NCI-H2029 (cell line): ENCODE data around the gene FBXL7.

Experiments
- DNase-seq: peaks from one replicate; lab custom pipeline; 2025; lab: John Stamatoyannopoulos, UW

The FBXL7 gene

DNA sequence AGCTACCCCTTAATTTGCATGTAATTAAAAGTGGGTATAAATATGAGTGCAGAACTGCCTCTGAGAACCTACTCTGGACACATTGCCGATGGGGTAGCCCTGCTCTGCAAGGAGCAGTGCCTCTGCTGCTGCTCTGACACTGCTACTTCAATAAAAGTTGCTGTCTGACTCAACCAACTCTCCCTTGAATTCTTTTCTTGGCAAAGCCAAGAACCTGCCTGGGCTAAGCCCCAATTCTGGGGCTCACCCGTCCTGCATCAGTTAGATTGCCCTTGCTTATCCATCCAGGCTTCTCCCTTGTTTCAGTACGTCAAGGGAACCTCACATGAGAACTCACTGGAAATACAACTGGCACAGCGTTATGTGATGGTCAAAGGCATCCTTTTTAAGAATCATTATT is 44.1 kb downstream of the FBXL7 start:
- DNase-seq, result no peak

DNA sequence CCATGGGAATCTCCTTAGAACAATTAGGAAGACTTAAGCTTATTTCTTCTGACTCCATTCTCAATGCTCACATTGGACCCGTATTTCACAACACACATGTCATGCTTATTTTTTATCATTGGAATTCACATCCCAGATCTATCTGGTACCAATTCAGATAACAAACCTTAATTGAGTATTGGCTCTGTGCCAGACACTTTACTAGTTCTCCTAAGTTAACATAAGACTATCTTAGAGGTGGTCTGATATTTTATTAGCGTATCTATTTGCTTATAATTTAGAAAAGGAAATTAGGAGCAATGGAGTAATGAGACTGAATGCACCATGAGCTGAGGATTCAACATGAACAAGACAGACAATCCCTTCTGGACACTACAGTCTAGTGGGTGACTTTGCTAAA is 45.1 kb downstream of the FBXL7 start:
- DNase-seq, result no peak

DNA sequence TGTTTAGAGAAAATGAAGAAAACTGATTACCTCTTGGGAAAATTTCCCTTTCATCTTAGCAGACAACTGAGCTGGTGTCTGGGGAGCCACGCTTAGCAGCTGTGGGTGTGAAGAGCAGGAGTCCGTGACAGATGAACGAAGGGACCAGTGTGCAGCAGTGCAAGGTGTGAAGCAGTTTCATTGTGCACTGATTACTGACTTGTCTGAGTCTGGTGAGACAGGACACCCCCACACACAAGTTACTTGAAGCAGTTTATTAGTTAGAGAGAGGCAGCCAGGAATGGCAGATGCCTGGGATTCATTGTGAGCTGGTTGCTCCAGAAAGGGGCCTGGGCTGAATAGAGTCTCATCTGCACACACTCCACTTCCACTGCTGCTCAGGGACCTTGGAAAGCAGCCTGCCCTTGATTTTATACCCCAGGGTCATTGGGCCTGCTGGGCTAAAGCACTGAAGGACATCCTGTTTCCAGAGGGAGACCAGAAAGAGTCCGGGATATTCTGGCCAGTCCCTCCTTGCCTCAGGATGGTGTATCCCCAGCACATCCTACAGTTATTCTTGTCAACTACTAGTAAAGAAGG is 47.4 kb downstream of the FBXL7 start:
- no peak for DNase-seq

DNA sequence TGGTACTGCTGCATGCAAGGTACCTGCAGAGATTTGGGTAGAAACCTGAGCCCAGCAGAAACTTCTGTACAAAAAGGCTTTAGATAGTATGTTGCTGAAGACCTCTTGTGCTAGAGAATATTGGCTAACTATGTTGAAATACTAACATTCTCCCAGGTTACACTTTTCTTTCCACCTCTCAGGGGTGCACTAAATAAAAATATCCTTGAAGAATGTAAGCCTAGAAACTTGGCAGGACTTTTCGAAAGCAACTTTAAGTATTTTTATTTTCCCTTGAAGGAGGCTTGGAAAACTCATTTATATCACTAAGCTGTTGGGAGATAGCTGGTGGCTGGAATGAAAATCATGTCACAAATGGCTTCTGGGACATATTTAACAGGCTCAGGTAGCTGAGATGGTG is 50.0 kb downstream of the FBXL7 start:
- DNase-seq, result no peak

DNA sequence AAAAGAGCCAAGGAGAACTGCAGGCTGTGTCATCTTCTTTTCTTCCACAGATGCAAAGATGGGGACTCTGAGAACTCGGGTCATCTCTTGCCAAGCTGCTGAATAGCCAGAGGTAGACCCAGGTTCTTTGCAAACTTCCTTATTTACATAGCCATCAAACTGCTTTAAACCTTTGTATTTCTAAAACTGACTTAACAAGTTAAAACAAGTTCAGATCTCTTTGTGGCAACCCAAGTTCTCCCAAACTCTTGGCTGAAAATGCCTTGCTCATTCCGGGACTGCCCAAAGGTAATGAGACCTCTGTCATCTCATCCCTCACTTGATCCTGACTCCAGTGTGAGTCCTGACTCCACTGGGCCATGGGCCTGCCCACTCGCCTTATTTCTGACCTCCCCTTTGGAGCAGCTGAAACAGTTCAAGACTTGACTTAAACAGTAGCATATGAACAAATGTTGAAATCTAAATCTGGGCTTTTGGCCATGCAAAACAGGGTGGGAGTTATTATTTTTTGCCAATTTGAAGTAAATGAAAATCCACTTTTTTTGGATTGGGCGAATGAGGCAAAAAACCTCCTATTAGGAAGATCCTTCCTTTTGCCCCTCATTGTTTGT is 50.6 kb downstream of the FBXL7 start:
- no peak for DNase-seq

DNA sequence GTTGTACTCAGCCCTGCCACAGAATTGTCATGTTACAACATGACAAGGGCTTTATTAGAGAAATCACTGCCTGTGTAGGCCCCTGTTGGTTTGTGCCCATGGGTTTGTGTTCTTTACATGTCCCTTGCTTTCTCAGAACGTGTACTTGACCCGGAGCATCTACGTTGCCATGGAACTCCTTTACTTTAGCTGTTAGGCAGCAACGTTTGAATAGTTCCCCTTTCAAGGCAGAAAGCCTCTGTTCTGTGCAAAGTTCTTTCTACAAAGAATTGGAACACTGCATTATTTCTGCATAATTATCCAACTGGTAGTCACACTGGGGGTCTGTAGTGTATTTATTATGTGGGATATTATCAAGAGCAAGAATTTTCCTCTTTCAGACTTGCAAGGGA is 51.1 kb downstream of the FBXL7 start:
- no peak for DNase-seq

DNA sequence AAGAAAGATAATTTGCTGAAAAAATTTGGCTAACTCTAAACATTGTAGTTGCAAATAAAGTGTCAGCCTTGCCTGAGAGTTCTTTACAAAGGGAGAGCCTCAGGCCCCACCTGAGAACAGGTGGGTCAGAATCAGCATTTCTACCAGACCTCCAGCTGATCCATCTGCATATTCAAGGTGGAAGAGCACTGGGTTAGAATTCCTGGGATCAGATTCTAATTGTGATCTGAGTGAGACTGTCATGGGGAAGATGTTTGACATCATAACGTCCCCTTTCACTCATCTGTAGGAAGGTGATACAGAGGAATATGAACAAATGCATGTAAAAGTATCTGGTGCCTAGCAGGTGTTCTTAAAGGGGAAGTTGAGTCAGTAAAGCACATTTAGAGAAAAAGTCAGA is 54.6 kb downstream of the FBXL7 start:
- DNase-seq, result no peak

DNA sequence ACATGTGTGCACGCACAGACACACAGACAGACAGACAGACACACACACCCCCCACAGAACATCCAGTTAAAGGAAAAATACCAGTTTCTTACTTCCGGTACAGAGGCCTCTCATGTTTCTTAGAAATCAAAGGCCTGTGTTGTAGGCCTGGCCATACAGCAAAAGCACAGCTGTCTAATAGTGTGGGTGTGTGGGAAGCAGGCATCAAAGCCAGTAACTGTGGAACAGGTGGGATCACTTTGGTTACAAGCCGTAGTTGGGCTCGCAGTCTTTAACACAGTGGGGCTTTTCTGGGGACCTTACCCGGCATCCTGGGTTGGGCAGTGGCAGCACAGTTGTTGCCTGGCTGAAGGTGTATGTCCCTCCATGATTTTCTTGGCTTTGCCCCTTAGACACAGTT is 55.2 kb downstream of the FBXL7 start:
- no peak for DNase-seq

DNA sequence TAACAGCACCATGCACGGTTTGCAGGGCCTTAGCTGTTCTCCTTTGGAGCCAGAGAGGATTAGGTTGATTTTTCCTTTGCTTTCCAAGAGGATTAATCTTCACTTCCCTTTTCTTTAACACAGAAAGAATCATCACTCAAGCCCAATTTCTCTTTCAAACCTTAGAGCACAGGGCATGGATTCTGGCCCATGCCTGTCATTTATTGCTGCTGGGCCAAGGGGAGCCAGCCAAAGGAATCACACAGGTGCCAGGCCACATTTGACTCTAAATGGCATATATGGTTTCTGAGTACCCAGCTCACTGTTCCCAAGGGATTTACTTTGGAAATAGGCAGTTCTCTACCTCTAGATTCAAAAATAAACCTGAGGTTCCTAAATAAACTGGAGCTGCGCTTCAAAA is 58.3 kb downstream of the FBXL7 start:
- no peak for DNase-seq

DNA sequence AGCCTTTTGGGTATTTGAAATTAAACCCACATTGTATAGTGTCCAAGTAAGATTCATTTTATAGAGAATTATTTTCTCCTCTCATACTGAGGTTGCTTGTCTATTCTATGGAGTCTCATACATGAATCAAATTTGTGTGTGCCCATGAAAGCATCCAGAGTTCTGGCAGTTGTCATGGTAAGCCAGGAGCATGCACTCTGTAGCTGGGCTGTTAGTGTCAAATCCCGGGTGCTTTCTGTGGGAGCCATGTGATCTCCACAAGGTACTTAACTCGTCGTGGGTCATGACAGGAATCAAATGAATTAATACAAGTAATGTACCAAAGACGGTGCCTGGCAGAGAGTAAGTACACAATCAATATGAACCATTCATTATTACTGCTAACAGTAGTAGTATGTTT is 58.7 kb downstream of the FBXL7 start:
- no peak for DNase-seq

DNA sequence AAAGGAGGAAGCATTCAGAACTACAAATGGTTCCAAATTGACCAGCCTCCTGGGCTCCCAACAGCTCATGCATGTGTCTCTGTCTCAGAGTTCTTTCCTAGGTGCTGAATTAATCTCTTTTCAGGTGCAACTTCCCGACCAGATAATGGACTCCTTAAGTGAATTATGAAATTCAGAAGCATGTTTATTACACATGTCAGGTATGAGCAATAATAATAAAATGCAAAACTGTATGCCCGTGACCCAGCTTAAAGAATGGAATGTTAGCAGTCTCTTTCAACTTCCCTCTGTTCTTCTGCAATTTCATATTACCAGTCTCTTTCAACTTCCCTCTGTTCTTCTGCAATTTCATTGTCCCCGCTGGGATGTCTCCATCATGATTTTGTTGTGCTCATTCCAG is 60.4 kb downstream of the FBXL7 start:
- no peak for DNase-seq

DNA sequence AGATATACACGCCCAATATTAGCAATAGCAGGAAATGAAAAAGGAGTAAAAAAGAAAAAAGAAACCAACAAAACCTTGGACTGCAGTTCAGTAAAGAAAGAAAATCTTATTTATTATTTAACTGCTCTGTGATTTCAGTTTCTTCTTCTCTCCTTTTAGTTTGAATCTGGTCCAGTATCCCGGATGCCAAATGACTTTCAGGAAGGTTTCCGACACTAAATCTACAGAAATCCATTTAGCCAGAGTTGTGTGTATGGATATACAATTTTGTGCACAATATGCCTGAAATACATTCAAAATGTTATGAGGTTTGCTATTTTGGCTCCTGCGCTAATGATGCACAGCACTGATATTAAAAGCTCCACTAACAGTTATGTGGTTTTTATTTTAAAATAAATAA is 64.5 kb downstream of the FBXL7 start:
- DNase-seq, result no peak

DNA sequence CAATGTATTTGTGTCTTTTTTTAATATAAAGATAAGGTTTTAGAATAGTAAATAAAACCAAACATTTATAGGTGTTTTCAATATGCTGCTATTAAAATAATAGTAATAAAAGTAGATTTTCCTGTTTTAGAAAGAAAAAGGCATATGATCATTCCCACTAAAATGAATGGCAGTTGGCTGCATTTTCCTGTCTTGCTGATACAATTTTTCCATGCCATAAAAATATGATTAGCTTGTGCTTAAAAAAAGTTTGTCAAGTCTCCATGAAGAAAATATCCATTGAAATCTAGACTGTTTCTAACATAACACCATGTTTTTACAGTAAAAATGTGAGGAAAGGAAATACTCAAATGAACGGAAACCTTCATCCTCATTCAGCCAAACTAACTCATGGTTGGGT is 65.0 kb downstream of the FBXL7 start:
- DNase-seq, result no peak

DNA sequence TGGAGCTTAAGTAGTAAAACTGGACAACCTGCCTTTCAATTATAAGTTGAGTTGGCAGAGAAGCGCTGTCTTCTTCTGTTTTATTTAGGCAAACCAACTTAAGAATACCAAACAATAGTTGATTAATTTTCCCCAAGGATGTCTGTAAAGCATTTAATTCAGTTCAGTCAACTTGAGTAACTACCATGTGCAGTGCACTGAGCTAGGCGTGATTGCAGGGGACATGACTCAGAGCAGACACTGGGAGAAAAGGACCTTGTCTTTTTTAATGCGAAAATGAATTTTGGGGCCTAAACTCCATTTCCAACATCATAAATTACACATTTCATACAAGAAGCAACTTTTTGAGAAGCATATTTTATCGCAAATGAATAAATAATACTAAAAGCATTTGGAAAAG is 66.3 kb downstream of the FBXL7 start:
- no peak for DNase-seq

DNA sequence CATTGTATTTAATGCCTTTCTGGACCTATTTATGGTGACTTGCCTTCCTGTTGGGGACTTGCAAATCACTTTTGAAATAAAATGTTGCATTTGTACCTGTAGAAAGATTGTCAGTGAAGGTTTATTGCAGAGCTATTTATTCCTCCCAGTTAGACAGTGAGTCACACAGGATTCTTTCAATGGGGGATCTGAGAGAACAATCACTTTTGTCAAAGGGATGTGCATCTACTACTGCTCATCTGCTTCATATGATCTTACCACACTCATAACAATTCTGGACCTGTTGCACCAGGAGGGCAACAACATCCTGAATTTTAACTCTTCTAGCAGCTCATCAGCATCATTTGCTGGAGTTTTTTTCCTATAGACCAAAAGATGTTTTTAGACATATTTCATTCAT is 66.8 kb downstream of the FBXL7 start:
- DNase-seq, result no peak

DNA sequence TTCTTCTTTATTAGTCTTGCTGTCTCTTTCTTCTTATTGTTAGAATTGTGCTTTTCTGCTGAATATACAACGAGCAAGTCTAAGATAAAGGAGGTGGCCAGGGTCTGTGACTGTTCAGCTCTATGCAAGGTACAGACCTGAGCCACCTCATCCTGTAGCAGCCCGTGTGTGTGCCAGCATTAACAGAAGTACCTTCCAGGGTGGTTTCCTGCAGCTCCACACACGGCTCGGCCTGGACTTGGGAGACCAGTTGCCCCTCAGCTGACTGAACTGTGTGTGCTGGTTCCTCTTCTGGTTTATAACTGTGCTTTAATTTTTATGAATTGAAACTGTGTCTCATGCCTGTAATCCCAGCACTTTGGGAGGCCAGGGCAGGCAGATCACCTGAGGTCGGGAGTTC is 70.5 kb downstream of the FBXL7 start:
- no peak for DNase-seq

DNA sequence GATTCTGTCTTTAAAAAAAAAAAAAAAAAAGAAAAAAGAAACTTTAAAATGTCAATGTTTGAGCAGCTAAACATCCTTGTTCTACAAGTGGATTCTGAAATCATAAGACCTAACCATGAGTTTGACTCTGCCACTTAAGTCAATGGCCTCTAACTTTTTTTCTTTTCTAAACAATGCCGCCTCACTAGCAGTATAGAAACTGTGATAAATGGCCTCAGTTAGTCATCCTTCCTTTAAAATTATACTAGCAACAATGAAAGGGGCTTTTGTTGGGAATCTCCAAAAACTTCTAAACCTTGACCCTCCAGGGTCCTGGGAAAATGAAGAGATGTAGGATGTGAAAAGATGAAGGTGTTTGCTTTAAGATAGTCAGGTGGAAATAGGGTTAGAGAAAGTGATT is 71.1 kb downstream of the FBXL7 start:
- no peak for DNase-seq

DNA sequence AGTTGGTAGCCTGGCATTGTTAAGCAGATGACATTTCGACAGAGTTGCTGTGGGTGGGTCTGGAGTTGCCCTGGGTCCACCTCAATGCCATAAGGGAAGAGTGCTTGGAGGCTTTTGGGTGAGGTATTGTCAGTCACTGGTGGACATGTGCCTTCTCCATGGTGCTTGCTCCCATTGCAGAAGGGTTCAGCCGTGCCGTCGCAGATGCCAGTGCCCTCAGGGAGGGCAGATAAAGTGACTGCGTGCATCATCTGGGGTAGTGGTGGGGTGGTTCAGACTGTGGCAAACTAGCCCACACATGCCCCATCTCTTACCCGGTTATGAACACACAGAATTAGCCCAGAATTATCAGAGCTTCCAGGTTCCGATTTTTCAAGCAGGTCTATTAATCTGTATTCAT is 71.6 kb downstream of the FBXL7 start:
- no peak for DNase-seq

DNA sequence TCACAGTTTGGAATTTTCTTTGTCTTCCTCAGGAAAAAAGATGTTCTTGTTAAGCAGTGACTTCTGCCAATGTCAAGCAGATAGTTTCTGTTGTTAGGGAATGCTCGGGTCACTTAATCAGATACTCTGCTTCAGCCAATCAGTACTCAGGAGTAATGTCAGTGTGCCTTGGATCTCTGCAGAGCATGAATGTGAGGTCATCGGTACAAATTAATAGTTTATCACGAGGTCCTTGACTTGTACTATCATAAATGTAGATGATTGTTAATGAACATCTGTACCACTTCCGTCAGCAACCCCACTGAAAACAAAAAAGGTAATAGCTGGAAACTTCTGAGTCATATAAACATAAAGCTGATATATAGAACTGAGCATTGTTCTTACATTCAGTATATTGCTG is 73.6 kb downstream of the FBXL7 start:
- DNase-seq, result no peak

DNA sequence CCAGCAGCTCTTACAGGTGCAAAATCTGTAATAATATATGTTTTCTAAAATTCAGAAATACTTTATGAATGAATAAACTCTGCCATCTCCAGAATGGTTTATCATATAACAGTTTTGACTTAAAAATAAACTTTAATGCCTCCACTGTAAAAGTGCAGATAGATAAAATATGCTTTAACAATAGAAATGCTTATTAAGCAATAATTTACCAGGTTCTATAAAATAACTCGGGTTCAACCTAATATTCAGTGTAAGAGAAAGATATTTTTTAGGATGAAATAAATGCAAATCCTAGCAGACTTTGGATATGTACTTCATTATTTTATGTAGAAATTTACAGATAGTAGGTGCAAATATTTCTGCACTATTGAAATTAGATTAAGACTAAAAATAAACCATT is 74.1 kb downstream of the FBXL7 start:
- no peak for DNase-seq

DNA sequence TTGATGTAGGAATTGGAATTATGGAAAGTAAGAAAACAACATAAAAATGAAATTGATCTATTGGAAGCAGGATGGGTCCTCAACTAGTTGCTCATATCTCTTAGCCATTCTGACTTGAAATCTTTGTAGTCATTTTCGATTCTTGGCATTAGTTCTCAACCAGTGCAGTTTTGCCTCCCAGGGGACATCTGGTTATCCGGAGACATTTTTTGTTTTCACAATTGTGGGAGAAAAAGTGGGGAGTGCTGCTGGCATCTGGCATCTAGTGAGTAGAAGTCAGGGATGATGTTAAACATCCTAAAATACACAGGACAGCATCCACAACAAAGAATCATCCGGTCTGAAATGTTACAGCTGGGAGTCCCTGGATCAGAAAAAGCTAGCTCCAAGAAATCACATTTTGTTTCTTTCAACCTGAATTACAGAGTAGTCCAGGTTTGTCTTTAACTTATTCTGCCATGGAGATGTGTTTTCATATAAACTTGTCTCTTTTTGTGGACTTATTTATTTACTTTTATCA is 74.9 kb downstream of the FBXL7 start:
- no peak for DNase-seq

DNA sequence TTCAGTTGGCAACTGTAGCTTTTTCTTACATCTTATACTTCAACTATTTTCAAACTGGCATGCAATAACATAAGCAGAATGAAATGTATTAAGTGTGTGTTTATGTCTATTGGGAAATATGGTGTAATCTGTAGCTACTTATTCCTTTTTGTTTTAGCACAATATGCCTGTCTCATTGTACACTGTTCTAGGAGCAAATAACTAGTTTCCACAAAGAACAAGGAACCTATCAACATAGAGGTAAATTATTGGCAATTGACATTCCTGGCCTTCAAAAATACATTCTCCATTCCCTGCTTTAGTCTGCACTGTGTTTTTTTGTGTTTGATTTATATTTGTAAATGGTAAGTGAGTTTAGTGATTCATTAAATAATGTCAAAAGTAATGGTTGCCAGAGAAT is 75.7 kb downstream of the FBXL7 start:
- DNase-seq, result no peak

DNA sequence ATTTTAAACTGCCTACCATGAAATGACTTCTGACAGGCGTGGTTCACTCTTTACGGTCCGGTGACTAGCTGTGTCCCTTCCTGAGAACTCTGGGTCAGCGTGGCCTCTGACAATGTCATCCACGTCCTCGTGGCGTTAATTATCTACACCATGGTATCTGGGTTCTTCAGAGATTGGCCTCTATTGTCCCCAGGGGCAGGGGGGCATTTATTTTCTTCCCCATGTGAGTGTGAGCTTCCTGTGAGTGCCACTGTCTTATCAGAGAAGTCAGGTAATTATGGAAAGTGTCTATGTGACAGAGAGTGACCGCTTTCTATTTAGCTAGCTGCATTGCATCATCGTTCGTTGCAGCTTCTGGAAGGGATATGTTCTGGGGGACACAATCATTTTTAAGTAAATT is 77.2 kb downstream of the FBXL7 start:
- no peak for DNase-seq

DNA sequence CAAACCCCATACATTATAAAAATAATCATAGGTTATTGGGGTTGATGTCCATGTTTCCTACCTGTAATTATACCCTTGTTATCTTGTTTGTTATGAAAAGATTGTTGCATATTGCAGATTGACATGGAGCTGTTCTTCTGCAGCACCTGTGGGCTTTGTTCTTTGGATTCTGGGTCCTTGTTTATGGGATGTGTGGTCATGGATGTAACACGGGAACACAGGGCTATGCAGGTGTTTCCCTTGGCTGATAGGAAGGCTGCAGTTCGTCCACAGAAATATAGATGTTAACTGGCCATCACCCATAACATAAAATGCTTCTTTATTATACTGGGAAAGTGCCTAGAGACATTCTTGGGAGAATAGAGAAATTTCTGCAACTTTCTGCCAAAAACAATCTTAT is 77.9 kb downstream of the FBXL7 start:
- DNase-seq, result no peak
